ENCODE measurements around the gene ZNF816.

GRCh38 chr19:53004242-53004641, 41.6 kb upstream of the ZNF816 start:
- TF ChIP-seq CTCF (IDR thresholded peaks at IDR 0.05): no peak
- TF ChIP-seq POLR2A (IDR thresholded peaks at IDR 0.05): no peak

All from suprapubic skin (tissue), 3 donors.